GM12872 (cell line): ENCODE data around the gene CEP43.
A peak's percentile ranks its signal among the peaks of the same experiment; 100 is the strongest.

Experiments
- TF ChIP-seq, protein P1 (sequence below): IDR thresholded peaks from 3 replicates; pipeline ENCODE4 v1.5.1; 2011; ENCODE audit warnings: low read depth, mild to moderate bottlenecking, low read length, moderate library complexity; ENCODE audit not compliant: insufficient read depth

CEP43 gene

DNA sequence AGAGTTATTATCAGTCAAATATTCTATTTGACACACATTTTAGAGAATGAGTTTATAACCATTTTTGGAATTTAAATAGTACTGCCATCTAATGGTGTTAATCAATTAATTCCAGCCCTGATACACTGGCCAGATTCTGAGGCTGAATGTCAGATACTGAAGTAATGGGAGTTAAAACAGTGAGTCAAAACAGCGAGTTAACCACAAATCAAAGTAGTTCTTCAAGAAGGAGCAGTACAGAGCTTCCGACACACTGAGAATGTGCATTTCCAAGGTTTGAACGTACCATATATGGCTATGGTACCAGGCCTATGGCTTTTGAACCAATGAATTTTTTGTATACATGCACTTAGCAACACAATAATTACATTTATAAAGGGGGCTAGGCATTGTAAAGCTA, 11.3 kb upstream of the CEP43 start:
- TF ChIP-seq, protein P1, sequence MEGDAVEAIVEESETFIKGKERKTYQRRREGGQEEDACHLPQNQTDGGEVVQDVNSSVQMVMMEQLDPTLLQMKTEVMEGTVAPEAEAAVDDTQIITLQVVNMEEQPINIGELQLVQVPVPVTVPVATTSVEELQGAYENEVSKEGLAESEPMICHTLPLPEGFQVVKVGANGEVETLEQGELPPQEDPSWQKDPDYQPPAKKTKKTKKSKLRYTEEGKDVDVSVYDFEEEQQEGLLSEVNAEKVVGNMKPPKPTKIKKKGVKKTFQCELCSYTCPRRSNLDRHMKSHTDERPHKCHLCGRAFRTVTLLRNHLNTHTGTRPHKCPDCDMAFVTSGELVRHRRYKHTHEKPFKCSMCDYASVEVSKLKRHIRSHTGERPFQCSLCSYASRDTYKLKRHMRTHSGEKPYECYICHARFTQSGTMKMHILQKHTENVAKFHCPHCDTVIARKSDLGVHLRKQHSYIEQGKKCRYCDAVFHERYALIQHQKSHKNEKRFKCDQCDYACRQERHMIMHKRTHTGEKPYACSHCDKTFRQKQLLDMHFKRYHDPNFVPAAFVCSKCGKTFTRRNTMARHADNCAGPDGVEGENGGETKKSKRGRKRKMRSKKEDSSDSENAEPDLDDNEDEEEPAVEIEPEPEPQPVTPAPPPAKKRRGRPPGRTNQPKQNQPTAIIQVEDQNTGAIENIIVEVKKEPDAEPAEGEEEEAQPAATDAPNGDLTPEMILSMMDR: no peak

DNA sequence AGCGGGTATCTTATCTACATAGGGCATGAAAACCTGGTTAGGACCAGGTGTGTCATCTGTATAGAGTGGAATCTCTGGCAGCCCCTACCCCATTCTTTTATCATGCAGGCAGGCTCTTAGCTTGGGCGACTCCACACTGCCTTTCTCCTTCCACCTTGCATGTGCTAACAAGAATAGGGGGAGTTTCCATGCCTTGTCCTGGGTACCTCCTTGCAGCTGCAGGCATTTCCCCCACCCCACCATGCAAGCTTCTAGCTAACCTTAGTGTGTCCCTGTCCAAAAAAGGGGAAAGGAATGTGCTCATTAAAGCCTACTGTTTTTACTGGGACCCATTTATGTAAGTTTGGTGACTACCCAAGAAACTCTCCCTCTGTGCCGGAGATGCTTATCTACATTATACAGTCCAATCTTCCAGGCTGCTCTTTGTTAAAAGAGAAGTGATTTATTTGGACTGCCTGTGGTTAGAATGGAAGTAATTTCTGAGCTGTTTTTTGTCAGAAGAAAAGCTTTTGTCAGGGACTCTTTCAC, 10.5 kb upstream of the CEP43 start:
- TF ChIP-seq, protein P1: no peak

DNA sequence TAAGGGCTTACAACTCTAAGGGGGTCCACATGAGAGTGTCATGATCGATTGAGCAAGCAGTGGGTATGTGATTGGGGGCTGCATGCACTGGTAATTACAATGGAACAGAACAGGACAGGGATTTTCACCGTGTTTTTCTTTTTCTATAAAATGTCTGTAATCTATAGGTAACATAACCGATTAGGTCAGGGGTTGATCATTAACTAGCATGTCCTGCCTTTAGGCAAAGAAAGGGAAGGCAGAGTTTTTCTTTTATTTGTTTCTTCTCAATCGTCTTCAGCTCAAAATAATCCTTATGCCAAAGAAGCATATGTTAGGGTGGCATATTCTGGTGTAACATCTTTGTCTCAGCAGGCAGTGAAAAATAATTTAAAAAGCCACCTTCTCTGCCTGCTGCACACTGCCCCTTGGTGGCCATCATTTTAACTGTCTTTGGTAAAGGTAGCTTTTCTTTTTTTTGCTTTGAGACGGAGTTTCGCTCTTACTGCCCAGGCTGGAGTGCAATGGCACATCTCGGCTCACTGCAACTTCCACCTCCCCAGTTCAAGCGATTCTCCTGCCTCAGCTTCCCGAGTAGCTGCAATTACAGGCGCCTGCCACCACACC, 9.7 kb upstream of the CEP43 start:
- TF ChIP-seq, protein P1: peak; percentile 70

DNA sequence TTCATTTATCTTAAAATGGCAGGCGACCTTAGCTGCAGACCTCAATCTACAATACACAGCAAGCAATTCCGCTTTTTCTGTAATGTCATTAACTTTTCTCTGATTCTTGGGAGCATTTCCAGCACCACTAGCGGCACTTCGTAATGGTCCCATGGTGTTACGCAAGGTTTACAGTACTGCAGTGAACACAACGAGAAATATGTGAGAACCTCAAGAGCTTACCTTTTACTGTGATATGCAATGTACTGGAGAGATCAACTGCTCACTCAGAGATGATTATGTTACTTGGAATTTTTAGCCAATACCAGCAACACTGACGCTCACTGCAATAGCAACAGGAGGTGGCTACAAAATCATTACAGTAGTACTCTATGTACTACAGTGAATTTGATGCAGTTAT, 2.8 kb upstream of the CEP43 start:
- TF ChIP-seq, protein P1: no peak

DNA sequence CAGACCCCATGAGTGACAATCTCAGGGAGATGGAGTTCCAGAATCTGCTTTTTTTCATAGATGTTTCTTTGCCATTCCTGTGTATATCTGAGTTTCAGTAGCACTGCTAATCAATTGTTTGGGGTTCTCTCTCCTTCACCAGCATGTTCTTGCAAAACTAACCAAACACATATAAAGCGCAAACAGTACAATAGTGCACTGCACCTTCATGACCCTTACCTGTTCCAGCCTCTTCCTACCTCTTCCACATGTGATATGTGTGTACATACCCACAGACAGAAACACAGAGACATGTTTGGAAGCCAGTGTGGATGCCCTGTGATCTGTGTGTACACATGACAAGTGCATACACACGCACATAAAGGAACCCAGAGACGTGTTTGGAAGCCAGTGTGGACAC, 1.8 kb upstream of the CEP43 start:
- TF ChIP-seq, protein P1: no peak

DNA sequence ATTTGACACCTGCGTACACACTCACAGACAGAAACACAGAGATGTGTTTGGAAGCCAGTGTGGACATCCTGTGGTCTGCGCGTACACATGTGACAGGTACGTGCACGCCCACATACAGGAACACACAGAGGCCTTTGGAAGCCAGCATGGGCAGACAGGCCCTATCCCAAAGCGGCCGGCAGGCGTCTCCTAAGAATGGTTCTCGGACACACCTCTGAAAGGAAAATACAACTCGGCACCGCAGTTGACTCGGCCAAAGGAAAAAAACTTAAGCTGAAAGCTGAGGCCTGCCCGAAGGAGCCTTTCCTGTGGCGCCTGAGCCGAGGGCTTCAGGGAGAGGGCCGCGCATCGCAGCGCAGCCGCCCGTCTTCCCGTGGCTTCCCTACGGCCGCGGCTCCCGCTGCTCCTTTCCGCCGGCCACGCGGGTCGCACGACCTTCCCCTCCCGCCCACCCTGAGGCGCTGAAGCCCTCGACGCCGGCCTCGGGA, 1.4 kb upstream of the CEP43 start:
- TF ChIP-seq, protein P1: peak; percentile 60

DNA sequence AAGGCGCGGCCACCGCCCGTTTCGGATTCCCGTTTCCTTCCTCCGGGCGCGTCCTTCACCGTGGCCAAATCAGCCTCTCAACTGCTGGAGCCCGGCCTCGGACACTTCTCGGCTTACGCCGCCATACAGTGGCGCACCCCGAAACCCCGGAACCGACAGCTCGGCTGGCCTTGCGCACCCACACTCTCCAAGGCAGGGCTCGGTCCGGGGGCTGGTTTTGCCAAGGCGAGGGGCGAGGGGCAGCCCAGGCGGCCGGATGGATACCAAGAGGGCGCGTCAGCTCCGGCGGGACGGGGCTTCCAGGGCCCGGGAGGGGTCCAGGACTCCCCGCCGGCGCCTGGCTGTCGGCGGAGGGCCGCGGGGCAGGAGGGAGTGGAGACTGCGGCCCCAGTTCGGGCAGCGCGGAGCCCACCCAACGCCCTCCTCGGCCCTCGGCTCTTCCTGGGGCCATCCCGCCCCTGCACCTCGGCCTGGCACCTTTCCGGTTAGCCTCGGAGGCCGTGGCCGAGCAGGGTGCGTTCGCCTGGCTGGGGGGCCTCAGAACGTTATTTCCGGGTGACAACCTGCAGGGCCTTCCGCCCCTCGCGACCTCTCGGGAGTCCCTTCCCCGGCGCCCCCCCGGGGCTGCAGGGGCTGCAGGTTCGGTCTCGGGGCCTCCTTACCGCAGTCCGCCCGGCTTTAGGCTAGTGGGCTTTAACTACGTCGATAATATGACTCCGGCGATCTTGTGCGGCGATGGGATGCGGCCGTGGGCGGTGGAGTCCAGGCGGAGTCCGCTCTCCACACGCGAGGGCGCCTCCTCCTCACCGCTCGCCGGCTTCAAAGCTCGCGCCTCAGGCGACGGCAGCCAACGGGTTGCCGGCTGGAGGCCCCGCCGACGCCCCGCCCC, 697 bp upstream of the CEP43 start:
- TF ChIP-seq, protein P1: 0 out of 3 replicates have a peak, but pooled peaks have one; percentile 11
